Activated naive CD8-positive, alpha-beta T cell (primary cell): ENCODE data around the gene ADAMTSL4.
A peak's percentile ranks its signal among the peaks of the same experiment; 100 is the strongest.
"Not testable (repeated sequence)": the region's sequence is repeated elsewhere in the genome, so short reads cannot be mapped to it uniquely, and the experiment has no call there.

Experiments
- H3K27ac Mint-ChIP-seq: one replicate; pipeline ENCODE4 v1.8.0; 2021; ENCODE audit warnings: mixed read lengths
- H3K27me3 Mint-ChIP-seq: one replicate; pipeline ENCODE4 v1.8.0; 2021; ENCODE audit warnings: mixed read lengths
- H3K36me3 Mint-ChIP-seq: one replicate; pipeline ENCODE4 v1.8.0; 2021; ENCODE audit warnings: mixed read lengths
- H3K4me1 Mint-ChIP-seq: one replicate; pipeline ENCODE4 v1.8.0; 2021; ENCODE audit warnings: low read depth, mixed read lengths
- H3K4me3 Mint-ChIP-seq: one replicate; pipeline ENCODE4 v1.8.0; 2021; ENCODE audit warnings: mild to moderate bottlenecking, mixed read lengths
- H3K9me3 Mint-ChIP-seq: one replicate; pipeline ENCODE4 v1.8.0; 2021; ENCODE audit warnings: low read depth, mixed read lengths

Gene ADAMTSL4

GRCh38 chr1:150565240-150565991 is 16.2 kb downstream of the ADAMTSL4 start:
- not testable (repeated sequence) for H3K36me3 Mint-ChIP-seq, H3K27me3 Mint-ChIP-seq, H3K9me3 Mint-ChIP-seq
- peak overlapping the region; percentile 98 for H3K4me3 Mint-ChIP-seq
- H3K4me1 Mint-ChIP-seq = peaks cover 84% of the 10 kb centered on the region
- peak overlapping the region; percentile 100 for H3K27ac Mint-ChIP-seq

- Mint-ChIP-seq H3K27ac (peak overlapping the region; percentile 98), H3K27me3 (no peaks in the 10 kb centered on the region), H3K36me3 (peaks cover 9% of the 10 kb centered on the region), H3K4me1 (peaks cover 86% of the 10 kb centered on the region), H3K4me3 (peak overlapping the region; percentile 85), H3K9me3 (no peaks in the 10 kb centered on the region)
These were observed 17.6 kb downstream of the ADAMTSL4 start for GRCh38 chr1:150566589-150567340.

- H3K27ac Mint-ChIP-seq = peak overlapping the region; percentile 98
- peak overlapping the region; percentile 85 for H3K4me3 Mint-ChIP-seq
- peaks cover 89% of the 10 kb centered on the region for H3K4me1 Mint-ChIP-seq
- H3K9me3 Mint-ChIP-seq = no peaks in the 10 kb centered on the region
- no peaks in the 10 kb centered on the region for H3K27me3 Mint-ChIP-seq
- peaks cover 9% of the 10 kb centered on the region for H3K36me3 Mint-ChIP-seq
These were observed 18.1 kb downstream of the ADAMTSL4 start for GRCh38 chr1:150567341-150567716.

GRCh38 chr1:150567717-150568593 is 18.7 kb downstream of the ADAMTSL4 start:
- Mint-ChIP-seq H3K4me3 (peak overlapping the region; percentile 85), H3K9me3 (no peaks in the 10 kb centered on the region), H3K4me1 (peaks cover 90% of the 10 kb centered on the region), H3K27ac (peak overlapping the region; percentile 98), H3K27me3 (no peaks in the 10 kb centered on the region), H3K36me3 (peaks cover 14% of the 10 kb centered on the region)

DNA sequence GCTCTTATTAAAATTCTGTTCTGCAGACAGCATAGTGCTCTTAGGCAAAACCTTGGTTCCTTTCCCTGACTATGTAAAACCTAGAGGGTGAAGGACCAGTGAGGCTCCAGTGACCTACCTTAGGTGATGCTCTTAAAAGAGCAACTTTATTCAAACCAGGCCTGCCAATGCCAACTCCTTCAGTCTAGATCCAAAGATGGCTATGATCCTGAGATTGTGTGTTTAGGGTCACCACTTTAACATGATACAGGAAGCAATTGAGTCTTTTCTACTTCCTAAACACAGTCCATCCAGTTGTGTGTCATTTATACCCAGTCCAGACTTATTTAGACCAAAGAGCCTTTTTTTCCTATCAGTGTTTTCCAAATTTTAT is 19.4 kb downstream of the ADAMTSL4 start:
- peak overlapping the region; percentile 98 for H3K27ac Mint-ChIP-seq
- H3K4me3 Mint-ChIP-seq = peak overlapping the region; percentile 85
- peaks cover 90% of the 10 kb centered on the region for H3K4me1 Mint-ChIP-seq
- no peaks in the 10 kb centered on the region for H3K9me3 Mint-ChIP-seq
- no peaks in the 10 kb centered on the region for H3K27me3 Mint-ChIP-seq
- peaks cover 17% of the 10 kb centered on the region for H3K36me3 Mint-ChIP-seq

DNA sequence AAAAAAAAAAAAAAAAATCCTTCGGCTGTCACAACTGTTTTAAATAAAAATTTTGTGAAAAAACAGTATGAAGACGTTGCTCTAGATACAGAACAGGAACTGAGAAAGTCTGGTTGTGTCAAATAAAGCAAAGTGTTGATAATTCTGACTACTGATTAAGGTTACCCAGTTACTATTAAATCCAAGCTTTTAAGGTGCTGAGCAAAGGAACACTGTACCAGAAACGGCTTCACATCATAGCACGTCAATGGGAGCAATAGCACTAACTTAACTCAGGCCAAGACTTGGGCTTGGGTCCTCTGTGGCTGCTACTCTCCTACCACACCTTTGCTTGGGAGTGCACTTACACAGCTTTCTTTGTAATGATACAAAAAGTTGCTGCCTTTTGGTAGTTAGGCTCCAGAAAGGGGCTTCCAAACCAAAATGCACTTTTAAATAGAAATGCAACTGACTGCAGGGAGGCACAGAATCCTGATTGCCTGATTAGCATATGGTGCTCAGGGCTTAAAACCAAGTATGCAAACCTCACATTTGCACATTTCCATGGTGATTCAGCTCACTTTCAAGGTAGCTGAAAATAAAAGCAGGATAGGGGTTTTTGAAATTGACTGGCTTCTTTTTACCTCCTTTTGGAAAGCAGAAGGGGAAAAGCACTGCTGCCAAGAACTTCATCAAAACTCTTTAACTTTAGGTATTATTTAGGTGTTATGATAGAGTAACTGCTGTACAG is 23.9 kb downstream of the ADAMTSL4 start:
- H3K9me3 Mint-ChIP-seq = no peaks in the 10 kb centered on the region
- H3K4me1 Mint-ChIP-seq = peaks cover 68% of the 10 kb centered on the region
- H3K27me3 Mint-ChIP-seq = no peaks in the 10 kb centered on the region
- H3K36me3 Mint-ChIP-seq = peaks cover 47% of the 10 kb centered on the region
- H3K4me3 Mint-ChIP-seq = peak overlapping the region; percentile 97
- peak overlapping the region; percentile 95 for H3K27ac Mint-ChIP-seq

- H3K9me3 Mint-ChIP-seq, H3K27me3 Mint-ChIP-seq: not testable (repeated sequence)
- Mint-ChIP-seq H3K4me1 (peaks cover 62% of the 10 kb centered on the region), H3K36me3 (peaks cover 52% of the 10 kb centered on the region), H3K27ac (peak overlapping the region; percentile 95), H3K4me3 (peak overlapping the region; percentile 97)
These were observed 24.5 kb downstream of the ADAMTSL4 start for GRCh38 chr1:150573648-150574071.

- Mint-ChIP-seq H3K36me3 (peaks cover 52% of the 10 kb centered on the region), H3K9me3 (no peaks in the 10 kb centered on the region), H3K4me3 (peak overlapping the region; percentile 97), H3K4me1 (peaks cover 54% of the 10 kb centered on the region), H3K27me3 (no peaks in the 10 kb centered on the region), H3K27ac (peak overlapping the region; percentile 98)
These were observed 25.3 kb downstream of the ADAMTSL4 start for GRCh38 chr1:150574260-150575071.

DNA sequence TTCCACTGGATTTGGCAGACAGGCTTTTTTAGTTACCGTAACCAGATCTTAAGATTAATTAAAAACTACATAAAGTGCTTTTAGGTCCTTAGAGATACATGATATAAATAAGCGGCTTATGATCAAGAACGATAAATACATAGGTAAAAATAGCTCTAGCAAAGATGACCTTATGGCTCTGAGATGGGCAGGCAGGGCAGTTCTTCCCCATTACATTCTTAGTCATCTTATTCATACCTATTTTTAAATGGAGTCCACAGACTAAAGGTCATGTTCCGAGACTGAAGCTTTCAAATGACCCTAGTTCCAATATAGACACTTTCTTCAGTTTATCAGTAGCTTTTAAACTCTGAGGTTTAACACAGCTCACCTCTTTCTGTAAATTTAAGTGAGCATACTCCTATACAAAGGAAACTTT is 25.9 kb downstream of the ADAMTSL4 start:
- Mint-ChIP-seq H3K36me3 (peaks cover 48% of the 10 kb centered on the region), H3K9me3 (no peaks in the 10 kb centered on the region)

DNA sequence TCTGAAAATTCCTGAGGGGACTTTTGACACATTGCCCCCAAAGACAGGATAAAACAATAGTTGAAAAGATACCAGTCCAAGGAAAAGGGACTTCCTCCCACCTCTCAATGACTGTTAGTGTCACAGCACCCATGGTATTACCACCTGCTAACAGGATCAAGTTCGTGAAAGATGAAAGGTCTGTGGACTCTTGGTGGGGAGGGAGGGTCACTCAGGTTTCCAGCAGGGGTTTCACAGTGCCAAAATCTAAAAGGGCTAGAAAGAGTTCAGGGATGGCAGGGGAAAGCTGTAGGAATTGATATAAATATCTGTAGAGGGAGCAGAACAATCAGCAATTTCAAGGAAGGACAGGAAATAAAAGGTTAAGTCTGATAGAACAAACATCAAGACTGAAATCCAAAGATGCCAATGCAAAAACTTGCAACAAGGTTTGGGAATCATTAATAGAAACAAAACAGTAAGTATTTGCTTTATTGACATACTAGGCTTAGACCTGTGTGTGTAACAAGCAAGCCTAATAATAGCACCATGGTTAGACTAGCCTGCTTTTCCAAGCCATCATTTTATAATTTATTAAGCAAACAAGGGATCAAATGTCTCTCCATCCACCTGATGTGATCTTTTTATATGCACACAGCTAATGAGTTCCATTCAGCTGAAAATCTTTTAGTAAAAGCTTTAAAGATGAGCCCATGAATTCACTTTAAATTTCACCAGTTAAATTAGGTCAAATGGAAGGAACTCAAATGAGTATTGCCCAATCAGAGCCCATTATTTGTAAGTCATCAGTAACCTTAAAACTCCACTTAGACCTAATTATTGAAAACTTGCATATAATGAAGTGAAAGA is 26.5 kb downstream of the ADAMTSL4 start:
- no peaks in the 10 kb centered on the region for H3K9me3 Mint-ChIP-seq
- H3K4me3 Mint-ChIP-seq = peak overlapping the region; percentile 97
- peaks cover 47% of the 10 kb centered on the region for H3K36me3 Mint-ChIP-seq
- no peaks in the 10 kb centered on the region for H3K27me3 Mint-ChIP-seq
- H3K27ac Mint-ChIP-seq = peak overlapping the region; percentile 98
- H3K4me1 Mint-ChIP-seq = peaks cover 52% of the 10 kb centered on the region

More for the DNA sequence above, 25.9 kb downstream of the ADAMTSL4 start:
- Mint-ChIP-seq H3K4me1 (peaks cover 52% of the 10 kb centered on the region), H3K27ac (peak overlapping the region; percentile 98), H3K27me3 (no peaks in the 10 kb centered on the region), H3K4me3 (peak overlapping the region; percentile 97)

DNA sequence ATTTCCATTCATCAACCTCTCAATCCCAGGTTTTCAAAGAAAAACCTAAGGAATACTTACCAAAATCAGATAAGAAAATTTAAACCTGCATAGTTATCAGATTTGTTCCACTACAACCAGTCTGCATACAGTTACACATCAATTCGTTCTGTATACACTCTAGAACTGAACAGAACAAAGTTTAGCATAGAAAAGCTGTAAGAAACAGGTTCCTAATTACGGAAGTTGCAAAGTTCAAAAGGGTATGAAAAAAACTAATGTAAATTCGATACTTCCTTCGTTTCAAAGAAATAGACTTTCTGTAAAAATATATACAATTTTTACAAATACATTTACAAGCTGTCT is 27.1 kb downstream of the ADAMTSL4 start:
- Mint-ChIP-seq H3K9me3 (no peaks in the 10 kb centered on the region), H3K36me3 (peaks cover 47% of the 10 kb centered on the region)

GRCh38 chr1:150576794-150577556 is 27.8 kb downstream of the ADAMTSL4 start:
- Mint-ChIP-seq H3K27ac (peak overlapping the region; percentile 98), H3K9me3 (no peaks in the 10 kb centered on the region), H3K36me3 (peaks cover 47% of the 10 kb centered on the region), H3K4me3 (peak overlapping the region; percentile 97), H3K4me1 (peaks cover 46% of the 10 kb centered on the region), H3K27me3 (no peaks in the 10 kb centered on the region)

More for the DNA sequence above, 27.1 kb downstream of the ADAMTSL4 start:
- peak overlapping the region; percentile 98 for H3K27ac Mint-ChIP-seq
- no peaks in the 10 kb centered on the region for H3K27me3 Mint-ChIP-seq
- peak overlapping the region; percentile 97 for H3K4me3 Mint-ChIP-seq
- peaks cover 50% of the 10 kb centered on the region for H3K4me1 Mint-ChIP-seq
